ENCODE data around the gene SLAMF9.
A peak's percentile ranks its signal among the peaks of the same experiment; 100 is the strongest.

The SLAMF9 gene

GRCh38 chr1:159945483-159946241, 8.4 kb downstream of the SLAMF9 start, which contains the start of gene IGSF9:
TSS of gene IGSF9 (minus strand) at chr1:159945613. CDS start at chr1:159943454, 2,159 bp downstream.
- peak; percentile 86 for DNase-seq

DNA sequence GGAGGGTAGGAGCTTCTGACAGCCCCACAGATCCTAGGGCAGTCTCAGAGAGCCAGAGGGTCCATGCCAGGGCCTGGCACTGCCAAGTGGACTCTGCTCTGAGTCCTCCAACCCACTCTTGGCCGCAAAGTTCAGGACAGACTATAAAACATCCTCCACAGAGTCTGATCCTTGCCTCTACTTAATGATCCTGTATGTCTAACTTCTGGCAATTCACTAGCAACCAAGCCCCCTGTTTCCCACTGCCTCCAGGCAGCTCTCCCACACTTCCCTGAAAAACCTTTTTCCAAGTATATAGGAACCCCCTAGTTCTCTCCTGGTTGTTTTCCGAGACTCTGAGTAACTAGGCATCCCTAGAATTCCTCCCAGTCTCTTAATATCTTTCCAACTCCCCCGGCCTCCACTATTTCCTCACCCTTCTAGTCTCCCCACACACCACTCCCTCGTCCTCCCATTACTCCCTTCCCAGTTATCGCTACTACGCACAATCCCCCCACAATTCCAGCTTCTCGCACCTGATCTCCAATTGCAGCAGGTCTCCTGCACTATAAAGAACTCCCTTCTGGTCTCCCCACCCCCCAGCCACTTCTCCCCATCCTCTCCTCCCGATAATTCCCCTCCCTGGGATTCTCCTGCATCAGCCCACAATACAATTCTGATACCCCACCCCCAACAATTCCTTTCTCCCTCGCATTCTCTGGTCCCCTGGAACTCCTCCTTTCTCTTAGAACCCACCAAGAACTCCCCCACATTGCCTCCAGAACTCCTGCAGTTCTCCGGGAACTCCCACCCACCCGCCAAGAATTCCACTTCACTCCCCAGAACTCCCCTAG, 9.2 kb downstream of the SLAMF9 start:
- peak; percentile 10 for DNase-seq

DNA sequence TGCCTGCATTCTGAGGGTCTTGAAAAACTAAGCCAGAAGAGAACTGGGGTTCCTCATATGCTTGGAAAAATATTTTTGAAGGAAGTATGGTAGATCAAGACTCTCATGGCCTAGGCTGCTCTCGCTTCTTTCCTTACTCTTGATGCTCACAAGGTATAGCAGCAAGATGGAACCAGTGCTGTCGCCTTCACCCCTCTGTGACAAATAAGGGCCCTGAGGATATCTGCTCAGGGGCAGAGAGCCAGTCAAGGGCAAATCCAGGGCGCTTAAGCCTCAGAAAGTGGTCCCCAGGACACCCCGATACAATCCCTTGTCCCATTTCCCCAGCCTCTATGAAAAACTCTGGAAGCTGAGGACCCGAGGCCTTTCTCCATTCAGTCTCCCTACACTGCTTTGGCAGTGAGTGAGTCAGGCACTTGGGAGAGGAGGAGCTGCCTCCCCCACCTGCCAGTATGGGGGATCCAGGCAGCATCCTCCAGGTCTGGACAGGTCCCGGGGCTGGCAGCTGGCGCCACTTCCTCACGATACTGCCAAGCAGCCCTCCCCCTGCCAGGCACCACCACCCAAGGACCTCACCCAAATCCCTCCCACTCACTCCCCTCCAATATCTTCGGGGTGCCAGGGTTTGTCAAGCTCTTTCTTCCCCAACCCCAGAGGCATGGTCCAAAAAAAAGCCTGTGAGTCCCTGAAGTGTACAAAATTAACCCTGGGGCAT, 10.0 kb downstream of the SLAMF9 start:
- no peak for DNase-seq

GRCh38 chr1:159943278-159943640, 10.8 kb downstream of the SLAMF9 start:
- DNase-seq: no peak

DNA sequence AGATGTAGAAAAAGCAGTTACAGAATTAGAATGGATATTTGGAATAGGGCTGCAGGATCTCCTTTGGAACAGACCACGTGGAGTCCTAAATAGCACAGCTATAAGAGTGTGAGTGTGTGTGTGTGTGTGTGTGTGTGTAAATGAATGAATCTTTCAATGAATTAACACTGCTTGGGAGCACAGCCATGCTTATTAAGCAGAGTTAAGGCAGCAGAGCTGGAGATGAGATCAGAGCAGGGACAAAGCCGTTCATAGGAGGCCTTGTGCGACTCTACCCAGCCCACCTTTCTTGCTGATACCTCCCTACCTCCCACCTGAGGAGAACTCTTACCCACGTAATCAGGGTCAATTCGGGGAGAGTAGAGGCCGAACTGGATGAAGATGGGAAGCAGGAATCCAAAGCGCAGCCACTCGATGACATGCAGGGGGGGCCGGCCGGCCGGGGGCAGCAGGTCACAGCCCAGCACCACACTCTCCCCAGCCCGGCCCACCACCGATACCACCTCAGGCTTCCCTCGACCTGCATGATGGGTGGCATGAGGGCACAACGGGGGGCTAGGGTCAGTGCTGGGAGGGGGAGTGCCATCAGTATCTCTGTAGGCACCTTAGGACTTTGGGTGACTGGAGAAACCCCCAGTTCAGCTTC, 11.3 kb downstream of the SLAMF9 start:
- no peak for DNase-seq

DNA sequence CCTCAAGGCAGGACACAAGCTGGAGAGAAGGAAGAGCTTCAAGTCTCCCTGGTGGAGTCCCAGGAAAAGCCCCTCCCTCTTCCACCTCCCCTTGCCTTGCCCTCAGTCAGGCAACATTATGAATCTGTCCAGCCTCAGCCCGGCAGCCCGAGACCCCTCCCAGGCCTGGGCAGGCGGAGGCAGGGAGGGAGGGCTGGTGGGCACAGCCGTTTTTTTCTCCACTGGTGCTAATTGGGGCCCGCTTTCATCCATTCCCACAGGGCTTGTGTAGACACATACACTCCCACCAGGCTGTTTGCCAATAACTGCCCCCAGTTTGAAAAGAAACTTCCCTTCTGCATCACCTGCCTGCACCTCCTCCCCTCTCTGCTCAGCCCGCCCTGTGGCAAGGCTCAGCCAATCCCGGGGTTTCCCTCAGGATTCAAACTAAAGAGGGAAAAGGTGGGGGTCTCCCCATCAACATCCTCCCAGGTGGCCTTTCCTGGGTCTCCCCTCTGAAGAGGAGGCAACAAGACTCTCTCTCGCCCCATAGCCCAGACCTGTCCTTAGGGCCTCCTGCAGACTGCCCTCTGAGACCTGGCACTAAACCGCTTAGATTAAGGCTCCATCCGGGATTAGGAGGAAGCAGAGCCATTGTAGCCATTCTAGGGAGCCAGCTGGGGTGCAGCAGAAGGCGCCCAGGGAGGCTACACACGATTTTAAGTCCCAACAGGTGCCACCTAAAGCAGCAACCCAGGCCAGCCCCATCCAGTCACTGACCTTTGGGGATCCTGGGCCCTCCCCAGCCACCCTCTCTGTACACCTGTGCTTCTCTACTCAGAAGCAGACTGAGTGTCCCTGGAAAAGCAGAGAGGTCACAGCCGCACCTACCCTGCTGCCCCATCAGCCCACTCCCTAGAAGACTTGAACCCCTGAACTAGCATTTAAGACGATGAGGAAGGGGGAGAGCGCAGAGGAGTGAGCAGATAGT, 12.2 kb downstream of the SLAMF9 start:
- peak; percentile 13 for DNase-seq

GRCh38 chr1:159941141-159941540, 12.9 kb downstream of the SLAMF9 start:
- DNase-seq: no peak

DNA sequence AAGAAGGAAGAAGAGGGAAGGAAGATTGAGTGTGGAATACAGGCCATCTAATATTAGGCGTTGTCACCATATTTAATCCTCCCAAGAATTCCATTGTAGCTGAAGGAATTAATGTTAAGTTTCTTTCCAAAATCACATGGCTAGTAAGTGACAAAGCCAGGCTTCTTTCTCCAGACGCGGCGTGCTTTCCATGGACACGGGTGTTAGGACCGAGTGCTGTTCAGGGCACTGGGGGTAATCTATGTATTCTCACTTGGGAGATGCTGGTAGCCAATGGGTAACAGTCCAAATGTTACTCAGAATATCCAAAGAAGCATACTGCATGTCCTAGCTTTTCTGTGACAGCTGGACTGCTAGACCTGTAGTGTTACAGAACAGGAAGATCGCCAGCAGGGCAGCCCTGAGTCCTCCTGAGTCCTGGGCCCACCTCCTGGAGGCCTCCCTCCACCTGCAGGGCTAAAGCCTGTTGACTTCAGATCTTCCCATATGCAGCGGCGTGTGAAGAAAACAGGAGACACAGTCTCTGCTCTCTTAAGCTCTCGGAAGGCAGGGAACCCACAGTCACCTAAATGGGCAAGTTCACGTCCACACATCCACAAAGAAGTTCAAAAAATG, 13.9 kb downstream of the SLAMF9 start:
- DNase-seq: no peak

- DNase-seq: no peak
Measured at GRCh38 chr1:159939678-159940002, 14.4 kb downstream of the SLAMF9 start.

DNA sequence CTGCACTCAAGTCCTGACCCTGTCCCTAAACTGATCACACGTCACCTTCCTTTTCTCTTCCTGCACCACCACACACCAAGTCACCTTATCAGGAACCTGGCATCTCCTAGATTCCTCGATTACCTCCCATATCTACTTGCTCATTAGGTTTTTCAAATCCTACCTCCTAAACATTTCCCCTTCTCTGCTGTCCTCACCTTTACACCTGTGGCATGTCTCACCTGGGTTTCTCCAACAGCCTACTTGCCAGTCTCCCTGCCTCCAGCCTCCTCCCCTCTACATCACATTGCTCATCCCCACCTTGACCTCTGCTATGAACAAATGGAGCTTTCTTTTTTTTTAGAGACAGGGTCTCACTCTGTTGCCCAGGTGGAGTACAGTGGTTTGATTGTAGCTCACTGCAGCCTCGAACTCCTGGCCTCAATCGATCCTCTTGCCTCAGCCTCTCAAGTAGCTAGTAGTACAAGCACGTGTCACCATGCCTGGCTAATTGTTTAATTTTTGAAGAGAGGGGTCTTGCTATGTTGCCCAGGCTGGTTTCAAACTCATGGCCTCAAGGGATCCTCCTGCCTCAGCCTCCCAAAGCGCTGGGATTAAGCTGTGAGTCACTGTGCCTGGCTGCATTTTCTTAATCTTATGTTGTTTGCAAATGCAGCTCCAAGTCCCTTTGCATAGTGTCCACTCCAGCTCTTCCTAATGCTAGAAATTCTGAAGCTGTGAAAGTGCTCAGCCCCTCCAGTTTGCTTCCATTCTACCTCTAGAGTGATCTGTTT, 14.9 kb downstream of the SLAMF9 start:
- DNase-seq: no peak

DNA sequence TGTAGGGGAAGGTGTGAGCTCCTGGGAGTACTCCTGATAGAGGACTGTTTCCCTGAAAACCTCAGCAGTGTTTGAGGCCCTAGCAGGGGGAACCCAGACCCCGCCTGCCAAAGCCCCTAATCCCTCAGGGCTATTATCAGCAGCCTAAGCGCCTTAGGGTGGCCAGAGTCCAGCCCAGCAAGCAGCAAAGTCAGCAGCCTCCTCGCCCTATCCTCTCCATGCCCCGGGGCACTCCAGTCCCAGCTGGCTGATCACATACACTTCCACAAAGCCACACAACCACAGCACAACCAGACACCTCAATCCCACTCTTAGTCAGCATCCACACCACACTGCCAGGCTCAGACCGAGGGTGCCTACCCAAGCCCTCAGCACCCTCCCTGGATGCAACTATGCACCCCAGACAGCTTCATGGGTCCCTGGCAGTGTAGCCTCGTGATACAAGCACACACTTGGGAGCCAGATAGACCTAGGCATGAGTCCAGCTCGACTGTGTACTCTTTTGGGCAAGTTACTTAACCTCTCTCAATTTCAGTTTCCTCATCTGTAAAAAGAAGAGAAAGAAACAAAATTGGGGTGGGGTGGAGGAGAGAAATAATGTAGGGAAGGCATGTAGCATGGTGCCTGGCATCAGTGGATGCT, 15.7 kb downstream of the SLAMF9 start:
- DNase-seq: no peak

DNA sequence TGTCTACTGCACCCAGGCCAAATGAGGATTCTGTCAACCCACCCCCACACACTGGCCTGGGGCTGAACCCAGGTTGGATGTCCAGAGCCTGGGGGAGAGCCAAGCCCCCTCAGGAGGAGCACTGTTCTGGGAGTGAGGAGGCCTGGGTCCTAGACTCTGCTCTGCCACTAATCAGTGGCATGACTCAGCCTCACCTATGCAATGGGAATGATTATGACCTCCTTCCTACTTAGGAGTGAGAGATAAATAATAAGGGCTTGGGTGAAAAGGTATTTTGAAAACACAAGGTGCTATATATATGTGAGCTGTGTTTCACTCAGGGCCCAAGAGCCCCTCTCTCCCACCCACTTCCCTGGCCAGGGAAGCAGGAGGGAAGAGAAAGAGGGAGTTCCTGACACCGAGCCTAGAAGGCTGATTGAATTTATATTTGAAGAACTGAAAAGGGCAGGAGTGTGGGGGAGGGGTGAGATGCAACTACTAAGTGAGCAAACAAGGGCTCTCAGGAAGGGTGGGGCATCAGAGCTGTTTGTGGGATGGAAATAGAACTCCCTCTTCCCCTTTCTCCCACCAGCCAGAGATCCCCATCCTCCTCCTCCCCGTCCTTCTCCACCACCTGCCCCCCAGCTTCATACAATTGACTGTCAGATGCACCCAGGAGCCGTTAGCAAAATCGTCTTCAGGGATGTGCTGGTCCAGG, 16.8 kb downstream of the SLAMF9 start:
- DNase-seq: peak; percentile 71

GRCh38 chr1:159936273-159936904, 17.6 kb downstream of the SLAMF9 start:
- DNase-seq: peak; percentile 54

DNA sequence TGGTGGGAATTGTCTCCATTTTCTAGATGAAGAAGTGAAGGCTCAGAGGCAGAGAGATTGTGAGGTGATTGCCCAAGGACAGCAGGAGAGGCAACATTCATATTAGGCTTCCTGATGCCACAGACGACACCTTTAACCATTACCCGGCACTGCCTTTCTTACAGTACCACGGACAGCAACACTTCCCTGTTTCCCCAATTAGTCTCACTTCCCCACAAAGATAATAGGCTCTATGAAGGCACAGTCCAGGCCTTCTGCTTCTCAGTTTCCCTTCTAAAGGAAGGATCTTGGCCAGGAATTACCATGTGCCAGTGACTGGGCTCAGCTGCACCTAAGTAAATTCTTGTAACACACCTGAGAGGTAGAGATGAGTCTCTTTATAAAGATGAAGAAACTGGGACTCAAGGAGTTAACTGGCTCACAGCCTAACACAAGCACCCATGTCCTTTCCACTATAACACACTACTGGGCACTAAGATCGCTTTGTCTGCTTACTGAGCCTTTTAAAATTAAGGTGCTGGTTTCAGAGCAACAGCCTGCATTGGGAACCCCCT, 18.2 kb downstream of the SLAMF9 start:
- no peak for DNase-seq

DNA sequence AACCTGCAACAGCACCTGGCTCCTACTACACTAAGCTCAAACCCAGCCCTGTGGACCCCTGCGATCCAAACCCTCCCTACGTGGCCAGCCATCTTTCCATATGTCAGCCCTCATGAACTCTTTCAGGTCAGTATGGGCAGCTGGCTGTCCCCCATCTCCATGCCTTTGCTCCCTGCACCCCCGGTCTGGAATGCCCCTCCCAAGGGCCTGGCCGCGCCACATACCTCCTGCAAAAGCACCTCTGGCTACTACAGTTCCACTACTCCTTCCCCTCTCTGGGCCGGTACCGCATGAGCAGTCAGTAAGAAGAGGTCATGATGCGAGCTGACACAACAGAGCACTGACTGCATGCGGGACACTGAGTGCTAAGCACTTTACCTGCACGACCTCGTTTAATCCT, 18.7 kb downstream of the SLAMF9 start:
- no peak for DNase-seq

- no peak for DNase-seq
Measured at GRCh38 chr1:159934136-159935039, 19.6 kb downstream of the SLAMF9 start.

DNA sequence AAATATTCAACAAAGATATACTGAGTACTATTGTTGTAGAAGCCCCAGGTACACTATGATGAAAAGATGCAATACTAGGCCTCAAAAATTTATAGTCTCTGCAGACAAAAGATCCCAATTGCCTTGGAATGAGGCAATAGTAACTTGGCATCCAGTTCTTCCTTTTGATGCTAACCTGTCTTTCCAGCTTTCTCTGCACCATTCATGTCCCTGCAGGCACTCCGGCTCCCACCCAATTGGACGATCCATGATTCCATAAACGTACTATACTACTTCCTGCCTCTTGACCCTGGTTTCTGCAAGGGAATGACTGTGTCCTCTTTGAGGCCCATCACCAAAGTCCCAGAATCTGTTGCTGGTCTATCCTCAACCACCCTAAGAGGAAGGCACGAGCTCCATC, 20.7 kb downstream of the SLAMF9 start:
- DNase-seq: no peak
